GM20000 (cell line): ENCODE measurements around the gene KCNIP1.

Experiments used
- DNase-seq: peaks from one replicate; pipeline ENCODE4 v3.0.0; 2012; ENCODE audit warnings: low spot score
- TF ChIP-seq, protein P1 (sequence below): IDR thresholded peaks from 2 replicates; pipeline ENCODE4 v1.5.1; 2012; ENCODE audit warnings: mild to moderate bottlenecking, control low read depth; ENCODE audit errors: extremely low read depth, missing control alignments

The KCNIP1 gene

DNA sequence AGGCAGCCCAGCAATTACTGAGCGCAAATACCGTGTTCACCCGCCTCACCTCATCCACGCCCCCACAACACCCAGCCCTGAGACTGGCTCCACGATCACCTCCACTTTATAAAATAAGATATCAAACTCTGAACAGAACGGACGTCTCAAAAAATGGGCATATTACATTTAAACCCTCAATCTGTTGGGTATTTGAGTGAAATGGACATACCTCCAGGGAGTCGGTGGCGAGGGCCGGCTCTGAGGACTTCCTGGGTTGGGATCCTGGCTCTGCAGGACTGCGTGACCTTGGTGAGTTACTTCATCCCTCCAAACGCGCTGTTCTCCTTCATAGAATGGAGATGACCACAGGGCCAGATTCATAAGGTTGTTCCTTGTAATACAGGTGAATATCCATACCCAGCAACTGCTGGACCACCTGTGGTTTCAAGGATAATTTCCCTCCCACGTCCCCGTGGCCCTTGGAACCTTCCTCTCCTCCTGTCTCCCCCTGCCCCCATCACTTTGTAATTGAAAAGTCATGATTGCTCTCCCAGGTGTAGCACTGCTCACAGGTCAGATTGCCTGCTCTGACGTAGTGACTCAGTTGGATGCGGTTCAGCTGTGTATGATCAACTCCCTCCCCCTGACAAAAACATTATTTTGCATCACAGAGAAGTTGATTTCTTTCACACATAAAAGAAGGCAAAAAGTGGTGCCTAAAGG lies 135.6 kb downstream of the KCNIP1 start:
- no peak for DNase-seq
- TF ChIP-seq, protein P1, sequence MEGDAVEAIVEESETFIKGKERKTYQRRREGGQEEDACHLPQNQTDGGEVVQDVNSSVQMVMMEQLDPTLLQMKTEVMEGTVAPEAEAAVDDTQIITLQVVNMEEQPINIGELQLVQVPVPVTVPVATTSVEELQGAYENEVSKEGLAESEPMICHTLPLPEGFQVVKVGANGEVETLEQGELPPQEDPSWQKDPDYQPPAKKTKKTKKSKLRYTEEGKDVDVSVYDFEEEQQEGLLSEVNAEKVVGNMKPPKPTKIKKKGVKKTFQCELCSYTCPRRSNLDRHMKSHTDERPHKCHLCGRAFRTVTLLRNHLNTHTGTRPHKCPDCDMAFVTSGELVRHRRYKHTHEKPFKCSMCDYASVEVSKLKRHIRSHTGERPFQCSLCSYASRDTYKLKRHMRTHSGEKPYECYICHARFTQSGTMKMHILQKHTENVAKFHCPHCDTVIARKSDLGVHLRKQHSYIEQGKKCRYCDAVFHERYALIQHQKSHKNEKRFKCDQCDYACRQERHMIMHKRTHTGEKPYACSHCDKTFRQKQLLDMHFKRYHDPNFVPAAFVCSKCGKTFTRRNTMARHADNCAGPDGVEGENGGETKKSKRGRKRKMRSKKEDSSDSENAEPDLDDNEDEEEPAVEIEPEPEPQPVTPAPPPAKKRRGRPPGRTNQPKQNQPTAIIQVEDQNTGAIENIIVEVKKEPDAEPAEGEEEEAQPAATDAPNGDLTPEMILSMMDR, result no peak

- TF ChIP-seq, protein P1, result no peak
- DNase-seq, result no peak
Observed at GRCh38 chr5:170640731-170641588, 137.1 kb downstream of the KCNIP1 start.

GRCh38 chr5:170641589-170642031 lies 137.8 kb downstream of the KCNIP1 start:
- TF ChIP-seq, protein P1, result no peak
- DNase-seq, result no peak

GRCh38 chr5:170642066-170642735 lies 138.4 kb downstream of the KCNIP1 start:
- TF ChIP-seq, protein P1, result no peak
- DNase-seq, result no peak

- TF ChIP-seq, protein P1, result no peak
- DNase-seq, result no peak
Observed at GRCh38 chr5:170642776-170643436, 139.1 kb downstream of the KCNIP1 start.

GRCh38 chr5:170643591-170643990 lies 139.8 kb downstream of the KCNIP1 start:
- no peak for DNase-seq
- TF ChIP-seq, protein P1, result no peak

DNA sequence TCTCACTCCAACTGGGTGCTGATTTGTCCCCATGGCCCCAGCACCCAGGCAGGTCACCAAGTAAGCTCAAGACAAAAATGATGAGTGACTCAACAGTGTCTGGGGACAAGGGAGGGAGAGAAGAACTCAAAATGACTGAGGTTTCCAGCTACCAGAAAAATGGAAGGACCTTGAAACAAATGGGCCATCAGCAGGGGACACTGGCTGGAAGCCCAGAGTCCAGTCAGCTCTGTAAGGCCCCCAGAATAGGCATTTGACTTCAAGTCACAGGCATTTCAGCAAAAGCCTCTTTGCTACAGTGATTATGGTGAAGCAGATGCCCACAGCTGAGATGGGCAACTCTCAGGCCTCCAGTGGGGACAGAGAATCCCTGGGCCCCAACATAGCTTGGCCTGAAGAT lies 140.7 kb downstream of the KCNIP1 start:
- no peak for DNase-seq

More for the DNA sequence above, 140.7 kb downstream of the KCNIP1 start:
- TF ChIP-seq, protein P1, result no peak
